Muscle layer of colon (tissue), 2 donors: ENCODE data around the gene TNFRSF21.

Experiments used
- H3K27ac ChIP-seq: one replicate; pipeline ENCODE4 v1.7.0; 2013; ENCODE audit warnings: low read depth, mild to moderate bottlenecking, low read length, moderate library complexity
- H3K27me3 ChIP-seq, 2 donors: one replicate each; pipeline ENCODE4 v1.7.0; 2013; ENCODE audit warnings: low read length in 2 of 2, mild to moderate bottlenecking in 2 of 2; ENCODE audit not compliant: insufficient read depth in 2 of 2, control insufficient read depth in 1 of 2
- H3K36me3 ChIP-seq: one replicate; pipeline ENCODE4 v1.7.0; 2013; ENCODE audit warnings: mild to moderate bottlenecking, low read length; ENCODE audit not compliant: insufficient read depth
- H3K4me1 ChIP-seq: one replicate; pipeline ENCODE4 v1.7.0; 2013; ENCODE audit warnings: mild to moderate bottlenecking, low read length; ENCODE audit not compliant: insufficient read depth
- H3K4me3 ChIP-seq, 2 donors: one replicate each; pipeline ENCODE4 v1.7.0; 2013; ENCODE audit warnings: low read length in 2 of 2, low read depth in 1 of 2, mild to moderate bottlenecking in 1 of 2, moderate library complexity in 1 of 2
- H3K9ac ChIP-seq: one replicate; pipeline ENCODE4 v1.7.0; 2013; ENCODE audit warnings: low read length
- H3K9me3 ChIP-seq: one replicate; pipeline ENCODE4 v1.7.0; 2013; ENCODE audit warnings: mild to moderate bottlenecking, low read length
- donor health status: abdominal sarcoma.
- donor health status: Adenocarcinoma of cecum.

Gene TNFRSF21

GRCh38 chr6:47247227-47247797, 62.4 kb downstream of the TNFRSF21 start:
- H3K9me3 ChIP-seq = no peaks in the 10 kb centered on the region
- no peak overlapping the region for H3K4me3 ChIP-seq
- H3K4me1 ChIP-seq = peaks cover 49% of the 10 kb centered on the region
- no peak overlapping the region for H3K9ac ChIP-seq
- H3K27ac ChIP-seq = peak overlapping the region; percentile 60
- no peaks in the 10 kb centered on the region for H3K36me3 ChIP-seq
- no peaks in the 10 kb centered on the region for H3K27me3 ChIP-seq

- Histone ChIP-seq H3K4me3 (no peak overlapping the region), H3K36me3 (no peaks in the 10 kb centered on the region), H3K4me1 (peaks cover 56% of the 10 kb centered on the region), H3K27ac (peak overlapping the region; percentile 17), H3K9ac (no peak overlapping the region), H3K27me3 (no peaks in the 10 kb centered on the region), H3K9me3 (no peaks in the 10 kb centered on the region)
Measured at GRCh38 chr6:47246551-47246950, 63.2 kb downstream of the TNFRSF21 start.

GRCh38 chr6:47245745-47246371, 63.8 kb downstream of the TNFRSF21 start:
- no peak overlapping the region for H3K4me3 ChIP-seq

GRCh38 chr6:47242483-47243386, 67.0 kb downstream of the TNFRSF21 start:
- Histone ChIP-seq H3K27ac (peak overlapping the region; percentile 80), H3K36me3 (no peaks in the 10 kb centered on the region), H3K4me1 (peaks cover 48% of the 10 kb centered on the region), H3K4me3 (peak overlapping the region in 1 of 2 donors; percentile 18), H3K9ac (peak overlapping the region; percentile 2), H3K27me3 (no peaks in the 10 kb centered on the region), H3K9me3 (no peaks in the 10 kb centered on the region)

More at GRCh38 chr6:47245745-47246371, 63.8 kb downstream of the TNFRSF21 start:
- H3K27me3 ChIP-seq = no peaks in the 10 kb centered on the region
- no peak overlapping the region for H3K9ac ChIP-seq
- no peaks in the 10 kb centered on the region for H3K36me3 ChIP-seq
- H3K27ac ChIP-seq = no peak overlapping the region
- no peaks in the 10 kb centered on the region for H3K9me3 ChIP-seq
- peaks cover 60% of the 10 kb centered on the region for H3K4me1 ChIP-seq

- Histone ChIP-seq H3K4me1 (peaks cover 41% of the 10 kb centered on the region), H3K27ac (peak overlapping the region; percentile 80), H3K27me3 (no peaks in the 10 kb centered on the region), H3K36me3 (no peaks in the 10 kb centered on the region), H3K9ac (peak overlapping the region; percentile 2), H3K9me3 (no peaks in the 10 kb centered on the region), H3K4me3 (peak overlapping the region in 1 of 2 donors; percentile 18)
Measured at GRCh38 chr6:47241742-47242482, 67.8 kb downstream of the TNFRSF21 start.

- Histone ChIP-seq H3K9ac (no peak overlapping the region), H3K4me1 (peaks cover 40% of the 10 kb centered on the region), H3K9me3 (no peaks in the 10 kb centered on the region), H3K36me3 (no peaks in the 10 kb centered on the region), H3K27me3 (no peaks in the 10 kb centered on the region), H3K27ac (no peak overlapping the region), H3K4me3 (no peak overlapping the region)
Measured at GRCh38 chr6:47240277-47240890, 69.3 kb downstream of the TNFRSF21 start.

- peaks cover 35% of the 10 kb centered on the region for H3K4me1 ChIP-seq
- no peaks in the 10 kb centered on the region for H3K27me3 ChIP-seq
- H3K27ac ChIP-seq = no peak overlapping the region
- H3K36me3 ChIP-seq = no peaks in the 10 kb centered on the region
- no peaks in the 10 kb centered on the region for H3K9me3 ChIP-seq
- no peak overlapping the region for H3K4me3 ChIP-seq
- H3K9ac ChIP-seq = no peak overlapping the region
Measured at GRCh38 chr6:47239546-47239945, 70.2 kb downstream of the TNFRSF21 start.

- Histone ChIP-seq H3K4me1 (peaks cover 34% of the 10 kb centered on the region), H3K27ac (no peak overlapping the region)
Measured at GRCh38 chr6:47238456-47238995, 71.2 kb downstream of the TNFRSF21 start.

GRCh38 chr6:47237196-47237595, 72.5 kb downstream of the TNFRSF21 start:
- H3K4me3 ChIP-seq = no peak overlapping the region
- no peak overlapping the region for H3K27ac ChIP-seq
- no peaks in the 10 kb centered on the region for H3K27me3 ChIP-seq
- peaks cover 25% of the 10 kb centered on the region for H3K4me1 ChIP-seq
- no peaks in the 10 kb centered on the region for H3K9me3 ChIP-seq
- H3K36me3 ChIP-seq = no peaks in the 10 kb centered on the region
- H3K9ac ChIP-seq = no peak overlapping the region

More at GRCh38 chr6:47238456-47238995, 71.2 kb downstream of the TNFRSF21 start:
- Histone ChIP-seq H3K27me3 (no peaks in the 10 kb centered on the region), H3K4me3 (no peak overlapping the region), H3K36me3 (no peaks in the 10 kb centered on the region), H3K9me3 (no peaks in the 10 kb centered on the region), H3K9ac (no peak overlapping the region)

- Histone ChIP-seq H3K27ac (no peak overlapping the region), H3K27me3 (no peaks in the 10 kb centered on the region), H3K9ac (no peak overlapping the region), H3K4me3 (no peak overlapping the region), H3K36me3 (no peaks in the 10 kb centered on the region), H3K9me3 (no peaks in the 10 kb centered on the region), H3K4me1 (peaks cover 14% of the 10 kb centered on the region)
Measured at GRCh38 chr6:47235964-47236760, 73.5 kb downstream of the TNFRSF21 start.
